K562 (cell line): ENCODE measurements around the gene UCN. TPM values are rescaled to one million over a fixed set of nuclear protein-coding genes. Genes with fewer than 3 reads are reported as not detected.

Experiments used
- BCOR ChIP-seq: fragments of 450-650 bp; IDR thresholded peaks from 2 replicates; pipeline ENCODE4 v1.6.1; 2016
- GTF2E2 ChIP-seq: fragments of 200-800 bp; sonication (Bioruptor generic); IDR thresholded peaks from 2 replicates; pipeline ENCODE4 v1.6.1; 2016; ENCODE audit warnings: missing genetic modification characterization, missing compliant biosample characterization
- HDAC3 ChIP-seq: fragments of 450-650 bp; IDR thresholded peaks from 2 replicates; pipeline ENCODE4 v1.6.1; 2018; ENCODE audit warnings: borderline replicate concordance, mild to moderate bottlenecking, moderate library complexity; ENCODE audit not compliant: partially characterized antibody
- KDM1A ChIP-seq, 2 experiments: fragments of 450-650 bp; IDR thresholded peaks; 2 replicates each; pipeline ENCODE4 v1.6.1; 2016; ENCODE audit warnings: mild to moderate bottlenecking in 2 of 2
- TEAD4 ChIP-seq, 2 experiments: sonication (generic) in 1 of 2; formaldehyde crosslinking in 1 of 2; IDR thresholded peaks; 2 replicates each; pipeline versions ENCODE4 v1.6.1 to v1.8.0; 2012 to 2022; ENCODE audit warnings: borderline replicate concordance in 1 of 2, inconsistent platforms in 1 of 2, low read length in 1 of 2, mild to moderate bottlenecking in 1 of 2, missing genetic modification reagents in 1 of 2
- U2AF2 ChIP-seq: fragments of 200-400 bp; formaldehyde crosslinking; optimal IDR thresholded peaks from 2 replicates; pipeline ENCODE3; 2017; ENCODE audit warnings: low read depth, mild to moderate bottlenecking, low read length
- ZNF143 ChIP-seq: sonication (generic); formaldehyde crosslinking; IDR thresholded peaks from 2 replicates; pipeline ENCODE4 v1.9.0; 2022; ENCODE audit warnings: mild to moderate bottlenecking, missing genetic modification reagents
- ZNF212 ChIP-seq: fragments of 450-650 bp; formaldehyde crosslinking; IDR thresholded peaks from 2 replicates; pipeline ENCODE4 v1.4.0; 2020; ENCODE audit warnings: mild to moderate bottlenecking
- ZSCAN29 ChIP-seq: fragments of 450-650 bp; IDR thresholded peaks from 2 replicates; pipeline ENCODE4 v1.6.1; 2017
- polyA plus RNA-seq, 8 experiments: library from polyadenylated mRNA; depleted of rRNA in 4 of 8; stranded (reverse) in 5 of 8; unstranded in 3 of 8; fragments of >200 nt; fragmentation: Nextera tagmentation in 2 of 8; fragmentation: Illumina TruSeq in 1 of 8; extraction: Ambion mirVana in 2 of 8; extraction: Trizol in 1 of 8; gene quantifications; 2 replicates each; pipeline versions ENCODE4 v1.2.1 to v1.2.3, GENCODE V29; 2011 to 2014; ENCODE audit warnings: inconsistent platforms in 1 of 8, missing spikeins in 1 of 8
- total RNA-seq, 7 experiments: library from RNA; depleted of rRNA in 6 of 7; stranded (reverse); fragments of >200 nt in 6 of 7; fragmentation: Illumina TruSeq in 2 of 7; extraction: Trizol in 2 of 7; gene quantifications; 2 replicates each; pipeline versions ENCODE4 v1.2.1 to v1.2.3, GENCODE V29; 2011 to 2021; ENCODE audit warnings: low replicate concordance in 1 of 7
- TF ChIP-seq, protein P1 (sequence below): fragments of 250-450 bp; sonication (Bioruptor Pico); IDR thresholded peaks from 2 replicates; pipeline ENCODE4 v1.4.0; 2020

Gene UCN
- total and polyA plus RNA-seq, 9 of the 15 experiments (the other 6 are each of a cell fraction or from before 2014, with no cell fraction given): 0.10 to 2.7 (median 0.43) TPM

DNA sequence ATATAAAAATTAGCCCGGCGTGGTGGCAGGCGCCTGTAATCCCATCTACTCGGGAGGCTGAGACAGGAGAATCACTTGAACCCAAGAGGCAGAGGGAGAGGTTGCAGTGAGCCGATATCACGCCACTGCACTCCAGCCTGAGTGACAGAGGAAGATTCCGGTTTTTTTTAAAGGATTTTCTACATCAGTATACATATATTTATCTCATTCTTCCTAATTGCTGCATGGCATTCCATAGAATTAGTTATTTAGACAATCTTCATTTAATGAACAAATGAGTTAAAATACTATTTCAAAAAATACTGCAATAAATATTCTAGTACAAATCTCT lies 46.3 kb upstream of the UCN start (continued):
- TF ChIP-seq ZNF143 (no peak), BCOR (0 out of 2 replicates have a peak, but pooled peaks have one; percentile 8), U2AF2 (no peak), TEAD4 (IDR thresholded peaks at IDR 0.05; ENCODE audit: low read length) (no peak), TEAD4 (CRISPR knock-in tag; IDR thresholded peaks at IDR 0.05; ENCODE audit: borderline replicate concordance) (no peak), HDAC3 (no peak), GTF2E2 (tag) (no peak), ZNF212 (CRISPR knock-in tag) (no peak), KDM1A (IDR thresholded peaks at IDR 0.05) (peak in 1 of 2 experiments; percentile 5; a peak in 1 of 4 replicates), ZSCAN29 (peak; percentile 14)
- TF ChIP-seq, protein P1, sequence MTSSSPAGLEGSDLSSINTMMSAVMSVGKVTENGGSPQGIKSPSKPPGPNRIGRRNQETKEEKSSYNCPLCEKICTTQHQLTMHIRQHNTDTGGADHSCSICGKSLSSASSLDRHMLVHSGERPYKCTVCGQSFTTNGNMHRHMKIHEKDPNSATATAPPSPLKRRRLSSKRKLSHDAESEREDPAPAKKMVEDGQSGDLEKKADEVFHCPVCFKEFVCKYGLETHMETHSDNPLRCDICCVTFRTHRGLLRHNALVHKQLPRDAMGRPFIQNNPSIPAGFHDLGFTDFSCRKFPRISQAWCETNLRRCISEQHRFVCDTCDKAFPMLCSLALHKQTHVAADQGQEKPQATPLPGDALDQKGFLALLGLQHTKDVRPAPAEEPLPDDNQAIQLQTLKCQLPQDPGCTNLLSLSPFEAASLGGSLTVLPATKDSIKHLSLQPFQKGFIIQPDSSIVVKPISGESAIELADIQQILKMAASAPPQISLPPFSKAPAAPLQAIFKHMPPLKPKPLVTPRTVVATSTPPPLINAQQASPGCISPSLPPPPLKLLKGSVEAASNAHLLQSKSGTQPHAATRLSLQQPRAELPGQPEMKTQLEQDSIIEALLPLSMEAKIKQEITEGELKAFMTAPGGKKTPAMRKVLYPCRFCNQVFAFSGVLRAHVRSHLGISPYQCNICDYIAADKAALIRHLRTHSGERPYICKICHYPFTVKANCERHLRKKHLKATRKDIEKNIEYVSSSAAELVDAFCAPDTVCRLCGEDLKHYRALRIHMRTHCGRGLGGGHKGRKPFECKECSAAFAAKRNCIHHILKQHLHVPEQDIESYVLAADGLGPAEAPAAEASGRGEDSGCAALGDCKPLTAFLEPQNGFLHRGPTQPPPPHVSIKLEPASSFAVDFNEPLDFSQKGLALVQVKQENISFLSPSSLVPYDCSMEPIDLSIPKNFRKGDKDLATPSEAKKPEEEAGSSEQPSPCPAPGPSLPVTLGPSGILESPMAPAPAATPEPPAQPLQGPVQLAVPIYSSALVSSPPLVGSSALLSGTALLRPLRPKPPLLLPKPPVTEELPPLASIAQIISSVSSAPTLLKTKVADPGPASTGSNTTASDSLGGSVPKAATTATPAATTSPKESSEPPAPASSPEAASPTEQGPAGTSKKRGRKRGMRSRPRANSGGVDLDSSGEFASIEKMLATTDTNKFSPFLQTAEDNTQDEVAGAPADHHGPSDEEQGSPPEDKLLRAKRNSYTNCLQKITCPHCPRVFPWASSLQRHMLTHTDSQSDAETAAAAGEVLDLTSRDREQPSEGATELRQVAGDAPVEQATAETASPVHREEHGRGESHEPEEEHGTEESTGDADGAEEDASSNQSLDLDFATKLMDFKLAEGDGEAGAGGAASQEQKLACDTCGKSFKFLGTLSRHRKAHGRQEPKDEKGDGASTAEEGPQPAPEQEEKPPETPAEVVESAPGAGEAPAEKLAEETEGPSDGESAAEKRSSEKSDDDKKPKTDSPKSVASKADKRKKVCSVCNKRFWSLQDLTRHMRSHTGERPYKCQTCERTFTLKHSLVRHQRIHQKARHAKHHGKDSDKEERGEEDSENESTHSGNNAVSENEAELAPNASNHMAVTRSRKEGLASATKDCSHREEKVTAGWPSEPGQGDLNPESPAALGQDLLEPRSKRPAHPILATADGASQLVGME (CRISPR knock-in tag): no peak
- TF ChIP-seq, all 486 proteins: peak for 7
